HepG2 (cell line): ENCODE data around the gene IPP.

Experiments used
- CTCF ChIP-seq: sonication (generic); formaldehyde crosslinking; IDR thresholded peaks from 2 replicates; pipeline ENCODE4 v1.5.0; 2020; ENCODE audit warnings: mild to moderate bottlenecking, missing genetic modification reagents, moderate library complexity
- E2F1 ChIP-seq: sonication (generic); formaldehyde crosslinking; IDR thresholded peaks from 2 replicates; pipeline ENCODE4 v1.5.0; 2020; ENCODE audit warnings: missing genetic modification reagents
- EZH2 ChIP-seq: conservative IDR thresholded peaks from 2 replicates; pipeline ENCODE4 v1.6.1; 2012; ENCODE audit warnings: mild to moderate bottlenecking, low read depth, low read length, moderate library complexity
- FOXK2 ChIP-seq: fragments of 450-650 bp; IDR thresholded peaks from 2 replicates; pipeline ENCODE4 v1.6.1; 2016
- GABPA ChIP-seq, 2 experiments: IDR thresholded peaks; 2 replicates each; pipeline ENCODE4 v1.6.1; 2011 to 2016; ENCODE audit warnings: low read depth in 2 of 2, low read length in 1 of 2, missing biosample characterization in 1 of 2, missing genetic modification characterization in 1 of 2
- HDAC6 ChIP-seq: fragments of 200-600 bp; sonication (generic); IDR thresholded peaks from 2 replicates; pipeline ENCODE4 v1.7.0; 2017; ENCODE audit warnings: mild to moderate bottlenecking, antibody characterized with exemption, low read length, low read depth
- THAP7 ChIP-seq: sonication (generic); formaldehyde crosslinking; IDR thresholded peaks from 2 replicates; pipeline ENCODE4 v1.8.1; 2023; ENCODE audit warnings: mild to moderate bottlenecking, missing genetic modification reagents
- ZBTB43 ChIP-seq: sonication (generic); formaldehyde crosslinking; conservative IDR thresholded peaks from 2 replicates; pipeline ENCODE4 v1.4.0; 2020; ENCODE audit warnings: missing genetic modification reagents
- ZNF281 ChIP-seq: sonication (generic); formaldehyde crosslinking; IDR thresholded peaks from 2 replicates; pipeline ENCODE4 v1.4.0; 2020; ENCODE audit warnings: missing genetic modification reagents, borderline replicate concordance
- ZNF703 ChIP-seq: sonication (generic); formaldehyde crosslinking; IDR thresholded peaks from 2 replicates; pipeline ENCODE4 v1.5.1; 2020; ENCODE audit warnings: missing genetic modification reagents, mild to moderate bottlenecking, moderate library complexity, borderline replicate concordance
- TF ChIP-seq, protein P1 (sequence below): sonication (generic); formaldehyde crosslinking; IDR thresholded peaks from 2 replicates; pipeline ENCODE4 v1.8.1; 2022; ENCODE audit warnings: mild to moderate bottlenecking, missing genetic modification reagents
- TF ChIP-seq, protein P2 (sequence below): sonication (generic); formaldehyde crosslinking; IDR thresholded peaks from 2 replicates; pipeline ENCODE4 v1.8.0; 2022; ENCODE audit warnings: missing genetic modification reagents, mild to moderate bottlenecking, borderline replicate concordance

GRCh38 chr1:45694823-45695222 lies 55.6 kb downstream of the IPP start:
- no peak for TF ChIP-seq ZNF703
- no peak for TF ChIP-seq FOXK2
- no peak for TF ChIP-seq GABPA (IDR thresholded peaks at IDR 0.05; ENCODE audit: low read depth, low read length)
- no peak for TF ChIP-seq GABPA (CRISPR knock-in tag; IDR thresholded peaks at IDR 0.05; ENCODE audit: low read depth)
- TF ChIP-seq THAP7 = no peak
- TF ChIP-seq ZNF281 = no peak
- TF ChIP-seq CTCF (CRISPR knock-in tag) = no peak
- no peak for TF ChIP-seq E2F1 (CRISPR knock-in tag)
- TF ChIP-seq EZH2 = no peak
- TF ChIP-seq, protein P1, sequence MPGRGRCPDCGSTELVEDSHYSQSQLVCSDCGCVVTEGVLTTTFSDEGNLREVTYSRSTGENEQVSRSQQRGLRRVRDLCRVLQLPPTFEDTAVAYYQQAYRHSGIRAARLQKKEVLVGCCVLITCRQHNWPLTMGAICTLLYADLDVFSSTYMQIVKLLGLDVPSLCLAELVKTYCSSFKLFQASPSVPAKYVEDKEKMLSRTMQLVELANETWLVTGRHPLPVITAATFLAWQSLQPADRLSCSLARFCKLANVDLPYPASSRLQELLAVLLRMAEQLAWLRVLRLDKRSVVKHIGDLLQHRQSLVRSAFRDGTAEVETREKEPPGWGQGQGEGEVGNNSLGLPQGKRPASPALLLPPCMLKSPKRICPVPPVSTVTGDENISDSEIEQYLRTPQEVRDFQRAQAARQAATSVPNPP (CRISPR knock-in tag) = no peak
- TF ChIP-seq HDAC6 = no peak
- TF ChIP-seq, protein P2, sequence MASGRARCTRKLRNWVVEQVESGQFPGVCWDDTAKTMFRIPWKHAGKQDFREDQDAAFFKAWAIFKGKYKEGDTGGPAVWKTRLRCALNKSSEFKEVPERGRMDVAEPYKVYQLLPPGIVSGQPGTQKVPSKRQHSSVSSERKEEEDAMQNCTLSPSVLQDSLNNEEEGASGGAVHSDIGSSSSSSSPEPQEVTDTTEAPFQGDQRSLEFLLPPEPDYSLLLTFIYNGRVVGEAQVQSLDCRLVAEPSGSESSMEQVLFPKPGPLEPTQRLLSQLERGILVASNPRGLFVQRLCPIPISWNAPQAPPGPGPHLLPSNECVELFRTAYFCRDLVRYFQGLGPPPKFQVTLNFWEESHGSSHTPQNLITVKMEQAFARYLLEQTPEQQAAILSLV (CRISPR knock-in tag) = no peak
- no peak for TF ChIP-seq ZBTB43 (CRISPR knock-in tag)
